ENCODE data around the gene ARID4B.

DNA sequence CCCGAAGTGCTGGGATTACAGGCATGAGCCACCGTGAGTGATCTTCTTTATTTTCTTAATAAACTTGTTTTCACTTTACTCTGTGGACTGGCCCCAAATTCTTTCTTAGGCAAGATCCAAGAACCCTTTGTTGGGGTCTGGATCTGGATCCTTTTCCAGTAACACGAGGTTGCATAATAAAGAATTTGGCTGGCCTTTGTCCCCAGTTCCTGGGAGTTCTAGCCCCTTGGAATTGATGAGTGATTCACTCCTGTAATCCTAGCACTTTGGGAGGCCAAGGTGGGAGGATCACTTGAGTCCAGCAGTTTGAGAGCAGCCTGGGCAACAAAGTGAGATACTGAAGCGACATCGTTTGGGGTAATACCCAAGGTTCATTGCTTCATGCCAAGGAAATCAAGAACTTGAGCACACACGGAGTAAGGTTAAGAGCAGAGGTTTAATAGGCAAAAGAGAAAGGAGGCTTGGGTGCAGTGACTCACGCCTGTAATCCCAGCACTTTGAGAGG is 197.2 kb downstream of the ARID4B start:
- TF ChIP-seq, protein P1, sequence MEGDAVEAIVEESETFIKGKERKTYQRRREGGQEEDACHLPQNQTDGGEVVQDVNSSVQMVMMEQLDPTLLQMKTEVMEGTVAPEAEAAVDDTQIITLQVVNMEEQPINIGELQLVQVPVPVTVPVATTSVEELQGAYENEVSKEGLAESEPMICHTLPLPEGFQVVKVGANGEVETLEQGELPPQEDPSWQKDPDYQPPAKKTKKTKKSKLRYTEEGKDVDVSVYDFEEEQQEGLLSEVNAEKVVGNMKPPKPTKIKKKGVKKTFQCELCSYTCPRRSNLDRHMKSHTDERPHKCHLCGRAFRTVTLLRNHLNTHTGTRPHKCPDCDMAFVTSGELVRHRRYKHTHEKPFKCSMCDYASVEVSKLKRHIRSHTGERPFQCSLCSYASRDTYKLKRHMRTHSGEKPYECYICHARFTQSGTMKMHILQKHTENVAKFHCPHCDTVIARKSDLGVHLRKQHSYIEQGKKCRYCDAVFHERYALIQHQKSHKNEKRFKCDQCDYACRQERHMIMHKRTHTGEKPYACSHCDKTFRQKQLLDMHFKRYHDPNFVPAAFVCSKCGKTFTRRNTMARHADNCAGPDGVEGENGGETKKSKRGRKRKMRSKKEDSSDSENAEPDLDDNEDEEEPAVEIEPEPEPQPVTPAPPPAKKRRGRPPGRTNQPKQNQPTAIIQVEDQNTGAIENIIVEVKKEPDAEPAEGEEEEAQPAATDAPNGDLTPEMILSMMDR (IDR thresholded peaks at IDR 0.05 in 4 of 5, conservative IDR thresholded peaks at IDR 0.05 in 1 of 5): no peak
- no peak for TF ChIP-seq POLR2A (IDR thresholded peaks at IDR 0.05)
